ENCODE measurements around the gene CKAP5. TPM values are rescaled to one million over a fixed set of nuclear protein-coding genes. Genes with fewer than 3 reads are reported as not detected.
"Not testable (repeated sequence)": the region's sequence is repeated elsewhere in the genome, so short reads cannot be mapped to it uniquely, and the experiment has no call there.

Gene CKAP5
- total RNA-seq, 1 donor from 2014 or later: 193 TPM

DNA sequence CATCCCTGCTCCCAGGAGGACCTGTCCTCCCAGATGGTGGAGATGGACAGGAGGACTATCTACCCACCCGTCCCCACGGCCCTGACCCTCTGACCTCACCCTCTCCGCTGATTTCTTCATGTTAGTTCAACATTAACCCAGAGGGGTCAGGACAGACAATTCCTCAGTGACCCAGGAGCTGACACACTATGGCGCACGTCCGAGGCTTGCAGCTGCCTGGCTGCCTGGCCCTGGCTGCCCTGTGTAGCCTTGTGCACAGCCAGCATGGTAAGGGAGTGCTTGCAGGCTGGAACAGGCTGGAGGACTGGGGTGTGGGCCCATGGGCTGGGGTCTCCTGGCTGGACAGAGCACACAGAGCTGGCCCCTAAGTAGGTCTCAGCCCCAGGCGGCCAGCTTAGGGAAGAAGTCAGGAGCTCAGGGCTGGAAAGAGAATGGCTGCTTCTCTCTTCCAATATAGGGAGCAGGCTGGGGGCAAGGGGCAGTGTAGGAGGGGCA is 127.0 kb downstream of the CKAP5 start, which contains the start of gene F2:
Gene F2, plus strand, starts transcription at position 166 of the 495 bp plus-strand sequence. Its CDS starts 23 bp downstream, at position 189.
- no peak within 1 kb of the TSS for H3K4me3 Mint-ChIP-seq (ENCODE audit: unreplicated experiment)
- TF ChIP-seq, protein P1, sequence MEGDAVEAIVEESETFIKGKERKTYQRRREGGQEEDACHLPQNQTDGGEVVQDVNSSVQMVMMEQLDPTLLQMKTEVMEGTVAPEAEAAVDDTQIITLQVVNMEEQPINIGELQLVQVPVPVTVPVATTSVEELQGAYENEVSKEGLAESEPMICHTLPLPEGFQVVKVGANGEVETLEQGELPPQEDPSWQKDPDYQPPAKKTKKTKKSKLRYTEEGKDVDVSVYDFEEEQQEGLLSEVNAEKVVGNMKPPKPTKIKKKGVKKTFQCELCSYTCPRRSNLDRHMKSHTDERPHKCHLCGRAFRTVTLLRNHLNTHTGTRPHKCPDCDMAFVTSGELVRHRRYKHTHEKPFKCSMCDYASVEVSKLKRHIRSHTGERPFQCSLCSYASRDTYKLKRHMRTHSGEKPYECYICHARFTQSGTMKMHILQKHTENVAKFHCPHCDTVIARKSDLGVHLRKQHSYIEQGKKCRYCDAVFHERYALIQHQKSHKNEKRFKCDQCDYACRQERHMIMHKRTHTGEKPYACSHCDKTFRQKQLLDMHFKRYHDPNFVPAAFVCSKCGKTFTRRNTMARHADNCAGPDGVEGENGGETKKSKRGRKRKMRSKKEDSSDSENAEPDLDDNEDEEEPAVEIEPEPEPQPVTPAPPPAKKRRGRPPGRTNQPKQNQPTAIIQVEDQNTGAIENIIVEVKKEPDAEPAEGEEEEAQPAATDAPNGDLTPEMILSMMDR (IDR thresholded peaks at IDR 0.05; ENCODE audit: partially characterized antibody, unreplicated experiment): no peak
- peak; percentile 33 for DNase-seq
- no peak within 1 kb of the TSS for H3K27ac Mint-ChIP-seq (ENCODE audit: unreplicated experiment)
- H3K36me3 Mint-ChIP-seq (ENCODE audit: unreplicated experiment): no peaks in the 10 kb centered on the region
- peaks cover 10% of the 10 kb centered on the region for H3K27me3 Mint-ChIP-seq (ENCODE audit: unreplicated experiment)
- no peaks in the 10 kb centered on the region for H3K9me3 Mint-ChIP-seq (ENCODE audit: unreplicated experiment)
- peaks cover 3% of the 10 kb centered on the region for H3K4me1 Mint-ChIP-seq (ENCODE audit: low read depth, unreplicated experiment)

GRCh38 chr11:46718155-46719019 is 127.7 kb downstream of the CKAP5 start:
- H3K9me3 Mint-ChIP-seq (ENCODE audit: unreplicated experiment): no peaks in the 10 kb centered on the region
- H3K27me3 Mint-ChIP-seq (ENCODE audit: unreplicated experiment): peaks cover 10% of the 10 kb centered on the region
- no peaks in the 10 kb centered on the region for H3K4me1 Mint-ChIP-seq (ENCODE audit: low read depth, unreplicated experiment)
- no peaks in the 10 kb centered on the region for H3K36me3 Mint-ChIP-seq (ENCODE audit: unreplicated experiment)
- TF ChIP-seq, protein P1 (IDR thresholded peaks at IDR 0.05; ENCODE audit: partially characterized antibody, unreplicated experiment): no peak
- no peak overlapping the region for H3K4me3 Mint-ChIP-seq (ENCODE audit: unreplicated experiment)
- no peak for DNase-seq
- no peak overlapping the region for H3K27ac Mint-ChIP-seq (ENCODE audit: unreplicated experiment)

DNA sequence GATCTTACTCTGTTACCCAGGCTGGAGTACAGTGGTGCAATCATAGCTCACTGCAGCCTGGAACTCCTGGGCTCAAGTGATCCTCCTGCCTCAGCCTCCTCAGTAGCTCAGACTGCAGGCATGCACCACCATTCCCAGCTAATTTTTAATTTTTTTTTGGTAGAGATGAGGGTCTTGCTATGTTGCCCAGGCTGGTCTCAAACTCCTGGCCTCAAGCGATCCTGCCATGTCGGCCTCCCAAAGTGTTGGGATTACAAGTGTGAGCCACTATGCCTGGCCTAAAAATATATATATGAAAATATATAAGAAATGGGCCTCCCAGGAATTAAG is 128.3 kb downstream of the CKAP5 start:
- not testable (repeated sequence) for DNase-seq; H3K9me3 Mint-ChIP-seq (ENCODE audit: unreplicated experiment); H3K4me3 Mint-ChIP-seq (ENCODE audit: unreplicated experiment); H3K4me1 Mint-ChIP-seq (ENCODE audit: low read depth, unreplicated experiment); H3K36me3 Mint-ChIP-seq (ENCODE audit: unreplicated experiment); H3K27me3 Mint-ChIP-seq (ENCODE audit: unreplicated experiment); H3K27ac Mint-ChIP-seq (ENCODE audit: unreplicated experiment)

DNA sequence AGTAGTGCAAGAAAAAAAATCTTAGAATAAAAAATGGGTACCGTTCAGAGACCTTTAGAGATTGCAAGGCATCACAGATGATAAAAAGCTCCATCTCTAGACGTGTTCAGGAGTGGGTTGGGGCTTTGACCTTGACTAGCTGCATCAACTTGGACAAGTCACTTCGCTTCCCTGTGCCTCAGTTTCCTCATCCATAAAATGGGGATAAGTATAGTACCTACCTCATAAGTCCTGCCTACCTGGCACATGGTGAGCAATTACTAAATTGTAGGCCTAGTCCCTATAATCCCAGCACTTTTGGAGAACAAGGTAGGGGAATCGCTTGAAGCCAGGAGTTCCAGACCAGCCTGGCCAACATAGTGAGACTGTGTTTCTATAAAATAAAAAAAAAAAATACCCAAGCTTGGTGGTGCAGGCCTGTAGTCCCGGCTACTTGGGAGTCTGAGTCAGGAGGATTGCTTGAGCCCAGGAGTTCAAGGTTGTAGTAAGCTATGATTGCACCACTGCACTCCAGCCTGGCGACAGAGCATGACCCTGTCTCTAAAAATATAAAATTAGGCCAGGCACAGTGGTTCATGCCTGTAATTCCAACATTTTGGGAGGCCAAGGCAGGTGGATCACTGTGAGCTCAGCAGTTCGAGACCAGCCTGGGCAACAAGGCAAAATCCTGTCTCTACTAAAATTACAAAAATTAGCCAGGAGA is 133.1 kb downstream of the CKAP5 start:
- Mint-ChIP-seq H3K27ac (ENCODE audit: unreplicated experiment) (no peak overlapping the region), H3K36me3 (ENCODE audit: unreplicated experiment) (no peaks in the 10 kb centered on the region), H3K4me3 (ENCODE audit: unreplicated experiment) (no peak overlapping the region), H3K27me3 (ENCODE audit: unreplicated experiment) (no peaks in the 10 kb centered on the region), H3K4me1 (ENCODE audit: low read depth, unreplicated experiment) (no peaks in the 10 kb centered on the region), H3K9me3 (ENCODE audit: unreplicated experiment) (no peaks in the 10 kb centered on the region)
- no peak for DNase-seq
- TF ChIP-seq, protein P1 (IDR thresholded peaks at IDR 0.05; ENCODE audit: partially characterized antibody, unreplicated experiment): no peak

GRCh38 chr11:46711303-46711702 is 134.8 kb downstream of the CKAP5 start:
- Mint-ChIP-seq H3K4me3 (ENCODE audit: unreplicated experiment) (no peak overlapping the region), H3K27ac (ENCODE audit: unreplicated experiment) (no peak overlapping the region), H3K36me3 (ENCODE audit: unreplicated experiment) (no peaks in the 10 kb centered on the region)

More at GRCh38 chr11:46711303-46711702, 134.8 kb downstream of the CKAP5 start:
- no peaks in the 10 kb centered on the region for H3K27me3 Mint-ChIP-seq (ENCODE audit: unreplicated experiment)
- TF ChIP-seq, protein P1 (IDR thresholded peaks at IDR 0.05; ENCODE audit: partially characterized antibody, unreplicated experiment): no peak
- H3K4me1 Mint-ChIP-seq (ENCODE audit: low read depth, unreplicated experiment): no peaks in the 10 kb centered on the region
- peaks cover 3% of the 10 kb centered on the region for H3K9me3 Mint-ChIP-seq (ENCODE audit: unreplicated experiment)
- DNase-seq: no peak

Data from glutamatergic neuron (in vitro differentiated cells).